Lower leg skin (tissue), 4 donors: ENCODE measurements around the gene LIMK2. TPM values are rescaled to one million over a fixed set of nuclear protein-coding genes. Genes with fewer than 3 reads are reported as not detected.

Source experiments
- DNase-seq, 2 donors: peaks; one replicate each; pipeline ENCODE4 v3.0.0-alpha.2; 2019; ENCODE audit warnings: low spot score in 2 of 2
- H3K4me3 ChIP-seq: fragments of 200-600 bp; sonication (generic); 2 replicates; pipeline ENCODE4 v1.5.1; 2017; ENCODE audit warnings: mild to moderate bottlenecking, low read depth; ENCODE audit not compliant: poor library complexity, severe bottlenecking
- POLR2A ChIP-seq, 2 donors: fragments of 450-650 bp; IDR thresholded peaks; one replicate each; pipeline ENCODE4 v1.6.1; 2016 to 2017; ENCODE audit warnings: antibody characterized with exemption in 2 of 2, mild to moderate bottlenecking in 1 of 2, moderate library complexity in 1 of 2
- WGBS, 2 donors: methylation state at CpG; one replicate each; pipeline ENCODE4 v1.1.5; 2018; 5-methylcytosine and 5-hydroxymethylcytosine counted together
- intact Hi-C: fragments of 100-400 bp; cut with DNase I; formaldehyde crosslinking; loops from one replicate; pipeline ENCODE4 v1.15.0; 2023; ENCODE audit warnings: low total_unique reads
- total RNA-seq, 4 donors: library from RNA; depleted of rRNA; stranded (reverse); fragments of >200 nt; gene quantifications; one replicate each; pipeline ENCODE4 v1.1.0, GENCODE V29; 2016
- TF ChIP-seq, protein P1 (sequence below), 3 donors: fragments of 450-650 bp; IDR thresholded peaks; one replicate each; pipeline ENCODE4 v1.5.1; 2016; ENCODE audit warnings: antibody characterized with exemption in 3 of 3, mild to moderate bottlenecking in 3 of 3, moderate library complexity in 2 of 3

The LIMK2 gene
- total RNA-seq, 4 donors from 2014 or later = 135 to 218 (median 168) TPM

DNA sequence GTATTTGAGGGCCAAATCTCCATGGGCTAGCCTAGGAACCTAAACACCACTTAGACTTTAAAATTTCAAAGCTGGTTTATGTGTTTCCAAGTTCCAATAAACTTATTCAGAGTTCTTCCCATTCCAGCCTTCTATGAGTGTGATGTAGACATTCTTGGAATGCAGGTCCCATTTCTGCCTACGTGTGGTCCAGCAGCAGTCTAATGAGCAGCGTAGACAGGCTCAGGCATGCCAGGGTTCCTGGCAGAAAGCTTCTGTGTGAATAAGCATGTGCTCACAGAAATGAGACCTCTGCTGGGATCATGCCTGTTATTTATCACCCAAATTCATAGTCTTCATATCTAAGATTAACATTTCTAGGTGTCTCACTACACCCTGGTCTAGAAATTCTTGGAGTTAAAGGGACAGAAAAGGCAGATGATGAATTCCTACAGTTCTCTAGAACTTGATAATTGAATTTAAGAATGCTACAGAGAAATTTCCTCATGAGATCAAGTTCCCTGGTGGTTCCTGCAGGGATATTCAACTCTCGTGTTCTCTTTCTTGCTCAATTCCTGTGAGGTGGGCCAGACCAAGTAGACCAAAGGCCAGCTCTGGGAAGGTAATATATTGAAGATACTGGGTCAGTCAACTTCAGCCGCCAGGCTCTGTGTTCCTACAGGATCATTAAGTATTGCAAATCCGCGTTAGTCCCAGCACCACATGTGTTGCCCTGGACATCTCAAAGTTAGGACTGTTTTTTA lies 34.5 kb upstream of the LIMK2 start:
- H3K4me3 ChIP-seq = no peak overlapping the region
- DNase-seq = peak in 1 of 2 donors; percentile 29
- WGBS, 2 donors = 59 to 78% methylated on average over 6 of the region's 6 CpGs
- intact Hi-C loops = no loop called here
- TF ChIP-seq, protein P1, sequence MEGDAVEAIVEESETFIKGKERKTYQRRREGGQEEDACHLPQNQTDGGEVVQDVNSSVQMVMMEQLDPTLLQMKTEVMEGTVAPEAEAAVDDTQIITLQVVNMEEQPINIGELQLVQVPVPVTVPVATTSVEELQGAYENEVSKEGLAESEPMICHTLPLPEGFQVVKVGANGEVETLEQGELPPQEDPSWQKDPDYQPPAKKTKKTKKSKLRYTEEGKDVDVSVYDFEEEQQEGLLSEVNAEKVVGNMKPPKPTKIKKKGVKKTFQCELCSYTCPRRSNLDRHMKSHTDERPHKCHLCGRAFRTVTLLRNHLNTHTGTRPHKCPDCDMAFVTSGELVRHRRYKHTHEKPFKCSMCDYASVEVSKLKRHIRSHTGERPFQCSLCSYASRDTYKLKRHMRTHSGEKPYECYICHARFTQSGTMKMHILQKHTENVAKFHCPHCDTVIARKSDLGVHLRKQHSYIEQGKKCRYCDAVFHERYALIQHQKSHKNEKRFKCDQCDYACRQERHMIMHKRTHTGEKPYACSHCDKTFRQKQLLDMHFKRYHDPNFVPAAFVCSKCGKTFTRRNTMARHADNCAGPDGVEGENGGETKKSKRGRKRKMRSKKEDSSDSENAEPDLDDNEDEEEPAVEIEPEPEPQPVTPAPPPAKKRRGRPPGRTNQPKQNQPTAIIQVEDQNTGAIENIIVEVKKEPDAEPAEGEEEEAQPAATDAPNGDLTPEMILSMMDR (IDR thresholded peaks at IDR 0.05) = no peak
- TF ChIP-seq POLR2A (IDR thresholded peaks at IDR 0.05) = no peak

DNA sequence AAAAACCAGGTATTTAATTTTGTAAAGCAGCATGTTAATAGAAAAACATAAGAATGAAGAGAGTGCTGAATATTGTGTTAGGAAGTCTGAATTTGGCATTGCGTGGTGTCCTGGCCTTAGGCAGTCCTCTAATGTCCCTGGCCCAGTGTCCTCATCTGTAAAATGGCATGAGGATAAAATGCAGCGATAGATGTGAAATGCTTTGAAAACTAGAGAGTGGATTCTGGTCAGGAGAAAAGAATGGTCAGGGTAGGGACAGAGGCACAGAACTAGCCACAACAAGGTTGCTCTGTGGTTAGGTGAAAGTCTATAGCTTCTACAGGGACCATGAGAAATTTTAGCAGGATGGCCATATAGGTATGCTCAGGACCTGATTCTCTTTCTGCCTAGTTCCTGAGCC lies 33.2 kb upstream of the LIMK2 start:
- no peak overlapping the region for H3K4me3 ChIP-seq
- TF ChIP-seq POLR2A (IDR thresholded peaks at IDR 0.05) = no peak
- TF ChIP-seq, protein P1 (IDR thresholded peaks at IDR 0.05) = no peak
- intact Hi-C loops = no loop called here
- 93 to 94% methylated on average over 2 of the region's 2 CpGs for WGBS, 2 donors
- no peak for DNase-seq

DNA sequence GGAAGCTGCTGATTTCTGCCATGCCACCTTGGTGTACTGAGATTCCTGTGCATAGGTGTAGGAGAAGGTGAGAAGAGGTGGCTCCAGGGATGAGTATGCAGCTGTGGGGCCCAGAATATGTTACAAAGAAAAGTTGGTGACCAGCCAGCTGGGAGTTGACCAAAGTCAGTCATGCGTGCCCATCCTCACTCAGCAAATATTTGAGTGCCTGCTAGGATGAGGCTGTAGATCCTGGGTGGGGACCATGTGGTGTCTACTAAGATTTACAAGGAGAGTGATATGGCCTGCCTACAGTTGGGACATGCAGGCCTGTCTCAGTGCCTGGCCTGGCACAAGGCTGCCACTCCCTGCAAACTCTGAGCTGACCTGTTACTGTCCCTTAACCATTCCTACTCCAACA lies 32.8 kb upstream of the LIMK2 start:
- DNase-seq = peak in 1 of 2 donors; percentile 65
- intact Hi-C loops = no loop called here
- H3K4me3 ChIP-seq = no peak overlapping the region
- 24 to 27% methylated on average over 1 of the region's 1 CpG for WGBS, 2 donors
- TF ChIP-seq POLR2A (IDR thresholded peaks at IDR 0.05) = no peak
- TF ChIP-seq, protein P1 (IDR thresholded peaks at IDR 0.05) = no peak

DNA sequence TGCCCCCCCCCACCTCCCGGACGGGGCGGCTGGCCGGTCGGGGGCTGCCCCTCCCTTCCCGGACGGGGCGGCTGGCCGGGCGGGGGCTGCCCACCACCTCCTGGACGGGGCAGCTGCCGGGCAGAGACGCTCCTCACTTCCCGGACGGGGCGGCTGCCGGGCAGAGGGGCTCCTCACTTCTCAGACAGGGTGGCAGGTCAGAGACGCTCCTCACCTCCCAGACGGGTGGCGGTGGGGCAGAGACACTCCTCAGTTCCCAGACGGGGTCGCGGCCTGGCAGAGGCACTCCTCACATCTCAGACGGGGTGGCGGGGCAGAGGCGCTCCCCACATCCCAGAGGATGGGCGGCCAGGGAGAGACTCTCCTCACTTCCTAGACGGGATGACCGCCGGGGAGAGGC lies 28.1 kb upstream of the LIMK2 start:
- intact Hi-C loops = no loop called here
- no peak for TF ChIP-seq POLR2A (IDR thresholded peaks at IDR 0.05)
- TF ChIP-seq, protein P1 (IDR thresholded peaks at IDR 0.05) = no peak
- 96 to 100% methylated on average over 6 to 9 of the region's 30 CpGs for WGBS, 2 donors
- no peak overlapping the region for H3K4me3 ChIP-seq
- no peak for DNase-seq

DNA sequence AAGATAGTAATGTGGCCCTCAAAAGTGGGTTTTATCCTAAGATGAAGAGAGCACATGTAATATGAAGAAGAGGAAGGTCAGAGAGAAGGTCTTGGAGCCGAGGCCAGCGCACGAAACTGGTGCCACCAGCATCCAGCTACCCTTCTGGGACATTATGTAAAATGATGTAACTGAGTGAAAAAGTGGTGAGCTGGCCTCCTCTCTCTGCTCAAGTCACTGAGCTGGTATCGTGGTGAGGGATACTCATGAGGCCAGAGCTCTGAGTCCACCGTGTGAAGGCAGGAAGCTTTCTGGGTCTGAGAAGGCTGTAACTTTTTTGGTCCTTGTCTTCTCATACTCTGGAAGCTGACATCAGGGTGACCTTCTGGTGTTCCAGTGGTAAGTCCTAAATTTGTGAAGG lies 27.0 kb upstream of the LIMK2 start:
- intact Hi-C loops = no loop called here
- no peak for DNase-seq
- no peak overlapping the region for H3K4me3 ChIP-seq
- 97 to 99% methylated on average over 5 of the region's 5 CpGs for WGBS, 2 donors
- no peak for TF ChIP-seq POLR2A (IDR thresholded peaks at IDR 0.05)
- TF ChIP-seq, protein P1 (IDR thresholded peaks at IDR 0.05) = no peak

DNA sequence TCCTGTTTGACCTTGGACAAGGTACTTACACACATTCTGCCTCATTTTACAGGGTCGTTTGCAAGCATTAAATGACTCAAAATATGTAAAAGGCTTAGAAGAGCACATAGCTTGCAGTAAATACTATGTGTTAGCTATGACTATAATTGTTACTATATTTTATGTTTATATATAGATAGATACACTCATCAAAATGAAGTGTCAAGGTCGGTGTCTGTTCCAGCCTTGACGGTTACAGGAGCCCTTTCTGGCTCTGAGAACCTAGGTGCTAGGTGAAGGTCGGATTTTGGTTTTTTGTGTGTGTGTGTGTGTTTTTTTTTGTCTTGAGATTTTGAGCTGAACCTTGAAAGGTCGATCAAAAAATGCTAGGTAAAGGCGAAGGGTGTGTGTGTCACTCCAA lies 24.5 kb upstream of the LIMK2 start:
- no peak for DNase-seq
- 82 to 86% methylated on average over 6 of the region's 6 CpGs for WGBS, 2 donors
- TF ChIP-seq, protein P1 (IDR thresholded peaks at IDR 0.05) = no peak
- no peak overlapping the region for H3K4me3 ChIP-seq
- intact Hi-C loops = no loop called here
